DLD1 (cell line): ENCODE data around the gene CXCL14.
"Not testable (repeated sequence)": the region's sequence is repeated elsewhere in the genome, so short reads cannot be mapped to it uniquely, and the experiment has no call there.

Experiments used
- in situ Hi-C: cut with HindIII; loops from 2 replicates; pipeline ENCODE4 v1.10.0; 2017; ENCODE audit warnings: low sequenced_read_pairs

CXCL14 gene

GRCh38 chr5:135549413-135549812 lies 29.4 kb downstream of the CXCL14 start:
- in situ Hi-C loops = no loop called here

- in situ Hi-C loops = no loop called here
These were observed 31.1 kb downstream of the CXCL14 start for GRCh38 chr5:135547590-135548254.

- in situ Hi-C loops = no loop called here
These were observed 31.9 kb downstream of the CXCL14 start for GRCh38 chr5:135546912-135547311.

GRCh38 chr5:135546101-135546500 lies 32.7 kb downstream of the CXCL14 start:
- in situ Hi-C loops = no loop called here

- in situ Hi-C loops = no loop called here
These were observed 33.7 kb downstream of the CXCL14 start for GRCh38 chr5:135545099-135545498.

GRCh38 chr5:135543485-135544304 lies 35.1 kb downstream of the CXCL14 start:
- in situ Hi-C loops = no loop called here

GRCh38 chr5:135543001-135543484 lies 35.7 kb downstream of the CXCL14 start:
- in situ Hi-C loops = no loop called here

- in situ Hi-C loops = no loop called here
These were observed 36.8 kb downstream of the CXCL14 start for GRCh38 chr5:135541807-135542502.

GRCh38 chr5:135539430-135540005 lies 39.3 kb downstream of the CXCL14 start:
- in situ Hi-C loops = no loop called here

- in situ Hi-C loops = no loop called here
These were observed 40.5 kb downstream of the CXCL14 start for GRCh38 chr5:135538261-135538660.

GRCh38 chr5:135537745-135538144 lies 41.0 kb downstream of the CXCL14 start:
- in situ Hi-C loops = no loop called here

- in situ Hi-C loops = no loop called here
These were observed 41.5 kb downstream of the CXCL14 start for GRCh38 chr5:135537271-135537670.

GRCh38 chr5:135535820-135536801 lies 42.7 kb downstream of the CXCL14 start, which contains the start of gene NEUROG1:
Gene NEUROG1, minus strand, starts transcription at chr5:135535964. Its CDS starts 274 bp downstream, at chr5:135535690.
- in situ Hi-C loops = no loop called here

GRCh38 chr5:135535420-135535819 lies 43.4 kb downstream of the CXCL14 start:
- in situ Hi-C loops = no loop called here

- in situ Hi-C loops = no loop called here
These were observed 44.0 kb downstream of the CXCL14 start for GRCh38 chr5:135534609-135535419.

GRCh38 chr5:135533794-135534193 lies 45.0 kb downstream of the CXCL14 start:
- in situ Hi-C loops = no loop called here

- in situ Hi-C loops = no loop called here
These were observed 45.5 kb downstream of the CXCL14 start for GRCh38 chr5:135533334-135533733.

- in situ Hi-C loops = not testable (repeated sequence)
These were observed 49.2 kb downstream of the CXCL14 start for GRCh38 chr5:135529576-135529975.

- in situ Hi-C loops = no loop called here
These were observed 51.9 kb downstream of the CXCL14 start for GRCh38 chr5:135526924-135527323.
